ENCODE measurements around the gene PLXDC2.
A peak's percentile ranks its signal among the peaks of the same experiment; 100 is the strongest.
"Not testable (repeated sequence)": the region's sequence is repeated elsewhere in the genome, so short reads cannot be mapped to it uniquely, and the experiment has no call there.

Gene PLXDC2

DNA sequence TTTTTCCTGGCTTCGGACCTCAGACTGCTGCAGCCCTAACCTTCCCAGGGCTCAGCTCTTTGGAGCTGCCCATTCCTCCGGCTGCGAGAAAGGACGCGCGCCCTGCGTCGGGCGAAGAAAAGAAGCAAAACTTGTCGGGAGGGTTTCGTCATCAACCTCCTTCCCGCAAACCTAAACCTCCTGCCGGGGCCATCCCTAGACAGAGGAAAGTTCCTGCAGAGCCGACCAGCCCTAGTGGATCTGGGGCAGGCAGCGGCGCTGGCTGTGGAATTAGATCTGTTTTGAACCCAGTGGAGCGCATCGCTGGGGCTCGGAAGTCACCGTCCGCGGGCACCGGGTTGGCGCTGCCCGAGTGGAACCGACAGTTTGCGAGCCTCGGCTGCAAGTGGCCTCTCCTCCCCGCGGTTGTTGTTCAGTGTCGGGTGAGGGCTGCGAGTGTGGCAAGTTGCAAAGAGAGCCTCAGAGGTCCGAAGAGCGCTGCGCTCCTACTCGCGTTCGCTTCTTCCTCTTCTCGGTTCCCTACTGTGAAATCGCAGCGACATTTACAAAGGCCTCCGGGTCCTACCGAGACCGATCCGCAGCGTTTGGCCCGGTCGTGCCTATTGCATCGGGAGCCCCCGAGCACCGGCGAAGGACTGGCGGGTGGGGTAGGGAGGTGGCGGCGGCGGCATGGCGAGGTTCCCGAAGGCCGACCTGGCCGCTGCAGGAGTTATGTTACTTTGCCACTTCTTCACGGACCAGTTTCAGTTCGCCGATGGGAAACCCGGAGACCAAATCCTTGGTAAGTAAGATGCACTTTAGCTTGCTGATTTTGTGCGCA lies at the start of gene PLXDC2:
PLXDC2 (plus strand) TSS at position 22 of the 820 bp plus-strand sequence.
- peak in 1 of 2 experiments; percentile 3 for DNase-seq (ENCODE audit: low read depth in 2 of 2)

DNA sequence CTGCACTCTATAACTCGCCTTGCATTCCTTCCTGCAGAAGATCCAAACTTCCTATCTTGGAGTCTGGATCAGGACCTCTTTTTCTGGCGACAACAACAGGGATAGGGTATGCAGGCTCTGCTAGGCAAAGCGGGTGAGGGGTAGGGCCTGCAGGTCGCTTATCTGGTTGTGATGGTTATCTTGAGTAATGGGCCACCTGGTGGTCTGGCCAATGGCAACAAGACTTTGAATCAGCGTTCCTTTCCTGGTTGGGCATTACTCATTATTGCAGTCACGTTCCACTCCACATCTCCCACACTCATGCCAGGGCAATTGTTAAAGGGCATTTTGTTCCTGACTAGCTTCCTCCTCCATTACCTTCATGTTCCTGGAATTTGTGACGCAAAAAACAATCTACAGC lies 48.4 kb upstream of the PLXDC2 start:
- no peak for DNase-seq (ENCODE audit: low read depth in 2 of 2)

DNA sequence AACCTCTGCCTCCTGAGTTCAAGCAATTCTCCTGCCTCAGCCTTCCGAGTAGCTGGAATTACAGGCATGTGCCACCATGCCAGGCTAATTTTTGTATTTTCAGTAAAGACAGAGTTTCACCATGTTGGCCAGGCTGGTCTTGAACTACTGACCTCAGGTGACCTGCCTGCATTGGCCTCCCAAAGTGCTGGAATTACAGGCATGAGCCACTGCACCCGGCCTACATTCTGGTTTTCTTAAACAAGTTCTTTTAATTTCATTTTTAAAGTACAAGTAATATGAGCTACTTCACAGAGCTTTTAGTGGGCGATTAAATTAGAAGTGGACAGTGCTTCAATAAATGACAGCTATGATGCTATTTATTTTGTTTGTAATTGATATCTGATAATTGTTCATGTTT lies 46.4 kb upstream of the PLXDC2 start:
- not testable (repeated sequence) for DNase-seq (ENCODE audit: low read depth in 2 of 2)

DNA sequence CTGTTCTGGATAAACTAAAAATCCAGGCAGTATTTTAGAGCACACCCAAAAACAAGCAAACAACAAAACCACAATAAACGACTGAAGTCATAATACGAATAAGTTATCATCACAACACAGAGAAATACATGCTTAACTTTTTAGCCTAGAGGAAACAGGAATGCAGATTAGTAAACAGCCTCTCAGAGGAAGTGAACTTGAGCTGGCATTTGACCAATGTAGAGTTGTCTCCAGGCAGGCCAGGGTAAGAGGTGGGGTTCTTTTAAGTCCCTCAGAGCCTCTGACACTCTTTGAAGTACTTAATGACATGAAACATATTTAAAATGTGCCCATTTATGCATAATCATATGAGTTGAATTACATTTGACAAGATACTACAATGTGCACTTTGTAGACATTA lies 43.3 kb upstream of the PLXDC2 start:
- no peak for DNase-seq (ENCODE audit: low read depth in 2 of 2)

DNA sequence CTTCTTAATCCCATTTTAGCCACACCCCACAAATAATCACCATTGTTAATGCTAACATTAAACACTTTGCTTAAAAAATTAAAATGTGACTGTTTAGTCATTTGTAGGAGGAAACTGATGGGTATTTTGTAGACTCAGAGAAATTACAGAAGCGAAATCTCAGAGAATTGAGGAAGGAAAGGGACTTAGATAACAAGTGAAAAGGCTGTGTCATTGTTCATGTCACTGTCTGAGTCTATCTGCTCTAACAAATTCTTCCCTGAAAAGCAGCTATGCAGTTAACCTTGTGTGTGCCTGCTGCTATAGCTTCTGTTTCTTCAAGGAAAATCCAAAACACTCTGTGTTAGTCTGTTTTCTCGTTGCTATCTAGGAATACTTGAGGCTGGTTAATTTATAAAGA lies 40.9 kb upstream of the PLXDC2 start:
- no peak for DNase-seq (ENCODE audit: low read depth in 2 of 2)

DNA sequence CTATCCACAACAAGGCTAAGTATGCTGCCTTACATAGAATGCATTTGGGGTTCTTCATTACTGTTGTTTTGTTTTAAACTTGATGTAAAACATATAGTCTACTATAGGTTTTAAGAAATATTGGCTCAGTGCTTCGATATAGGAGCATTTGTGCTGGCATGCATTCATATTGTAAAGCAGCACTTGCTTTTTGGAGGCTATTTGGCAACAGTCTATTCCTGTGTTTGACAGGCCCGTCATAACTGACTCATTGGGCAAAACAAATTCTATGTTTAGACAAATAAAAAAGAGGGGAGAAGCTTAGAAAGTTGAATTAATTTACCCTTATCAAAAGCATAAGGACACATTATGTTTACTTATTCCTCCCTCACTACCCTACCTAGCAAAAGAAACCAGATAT lies 38.4 kb upstream of the PLXDC2 start:
- no peak for DNase-seq (ENCODE audit: low read depth in 2 of 2)

DNA sequence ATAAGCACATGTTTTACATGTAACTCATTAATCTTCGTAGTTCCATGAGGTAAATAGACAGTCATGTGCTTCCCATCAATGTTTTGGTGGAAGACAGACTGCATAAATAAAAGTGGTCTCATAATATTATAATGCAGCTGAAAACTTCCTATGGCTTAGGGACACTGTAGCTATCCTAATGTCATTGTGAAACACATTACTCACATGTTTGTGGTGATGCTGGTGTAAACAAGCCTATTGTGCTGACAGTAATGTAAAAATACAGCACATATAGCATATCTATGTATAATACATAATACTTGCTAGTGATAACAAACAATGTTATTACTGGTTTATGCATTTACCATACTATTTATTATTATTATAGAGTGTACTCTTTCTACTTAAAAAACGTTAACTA lies 37.2 kb upstream of the PLXDC2 start:
- DNase-seq (ENCODE audit: low read depth in 2 of 2): no peak

DNA sequence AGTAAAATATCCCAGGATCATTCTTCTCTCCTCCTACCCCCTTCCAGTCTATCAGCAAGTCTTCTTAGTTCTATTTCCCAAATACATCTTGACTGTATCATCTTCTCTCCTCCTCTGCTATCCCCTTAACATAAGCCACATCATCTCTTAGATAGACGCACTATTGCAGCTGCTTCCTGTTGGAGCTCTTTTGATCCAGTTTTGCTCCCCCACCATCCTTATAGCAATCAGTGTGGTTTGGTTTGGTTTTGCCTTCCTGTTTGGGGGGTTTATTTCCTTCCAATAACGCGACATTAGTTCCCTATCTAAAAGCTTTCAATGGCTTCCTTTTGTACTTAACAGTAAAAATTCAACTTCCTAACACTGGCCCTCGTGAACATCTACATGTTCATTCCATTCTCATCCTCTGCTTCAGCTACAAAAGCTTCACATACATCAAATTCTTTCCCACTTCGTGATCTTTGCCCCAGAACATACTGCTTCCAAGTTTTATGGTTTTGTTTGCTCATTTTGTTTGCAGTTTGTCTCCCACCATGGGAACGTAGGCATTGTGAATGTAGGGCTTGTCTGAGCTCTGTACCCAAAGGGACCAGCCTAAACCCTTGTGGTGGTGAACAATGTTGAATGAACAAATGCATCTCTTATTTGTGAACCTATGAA lies 33.7 kb upstream of the PLXDC2 start:
- DNase-seq (ENCODE audit: low read depth in 2 of 2): no peak

DNA sequence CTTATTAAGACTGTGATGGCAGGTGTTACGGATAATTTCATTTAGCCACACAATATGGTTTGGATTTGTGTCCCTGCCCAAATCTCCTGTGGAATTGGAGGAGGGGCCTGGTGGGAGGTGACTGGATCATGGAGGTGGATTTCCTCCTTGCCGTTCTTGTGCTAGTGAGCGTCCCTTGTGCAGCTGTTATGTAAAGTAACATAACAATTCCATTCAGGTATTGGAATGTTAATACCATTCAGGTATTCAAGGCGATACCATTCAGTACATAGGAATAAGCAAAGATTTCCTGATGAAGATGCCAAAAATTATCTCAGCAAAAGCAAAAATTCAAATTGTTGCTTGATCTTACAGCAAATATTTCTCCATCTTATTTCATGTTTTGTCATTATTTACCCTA lies 32.5 kb upstream of the PLXDC2 start:
- DNase-seq (ENCODE audit: low read depth in 2 of 2): no peak

DNA sequence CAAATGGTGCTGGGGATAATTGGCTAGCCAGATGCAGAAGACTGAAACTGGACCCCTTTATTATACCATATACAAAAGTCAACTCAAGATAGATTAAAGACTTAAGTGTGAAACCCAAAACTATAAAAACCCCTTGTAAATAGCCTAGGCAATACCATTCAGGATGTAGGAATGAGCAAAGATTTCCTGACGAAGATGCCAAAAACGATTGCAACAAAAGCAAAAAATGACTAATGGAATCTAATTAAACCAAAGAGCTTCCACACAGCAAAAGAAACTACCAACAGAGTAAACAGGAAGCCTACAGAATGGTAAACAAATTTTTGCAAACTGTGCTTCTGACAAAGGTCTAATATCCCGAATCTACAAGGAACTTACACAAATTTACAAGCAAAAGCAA lies 30.9 kb upstream of the PLXDC2 start:
- DNase-seq (ENCODE audit: low read depth in 2 of 2): no peak

DNA sequence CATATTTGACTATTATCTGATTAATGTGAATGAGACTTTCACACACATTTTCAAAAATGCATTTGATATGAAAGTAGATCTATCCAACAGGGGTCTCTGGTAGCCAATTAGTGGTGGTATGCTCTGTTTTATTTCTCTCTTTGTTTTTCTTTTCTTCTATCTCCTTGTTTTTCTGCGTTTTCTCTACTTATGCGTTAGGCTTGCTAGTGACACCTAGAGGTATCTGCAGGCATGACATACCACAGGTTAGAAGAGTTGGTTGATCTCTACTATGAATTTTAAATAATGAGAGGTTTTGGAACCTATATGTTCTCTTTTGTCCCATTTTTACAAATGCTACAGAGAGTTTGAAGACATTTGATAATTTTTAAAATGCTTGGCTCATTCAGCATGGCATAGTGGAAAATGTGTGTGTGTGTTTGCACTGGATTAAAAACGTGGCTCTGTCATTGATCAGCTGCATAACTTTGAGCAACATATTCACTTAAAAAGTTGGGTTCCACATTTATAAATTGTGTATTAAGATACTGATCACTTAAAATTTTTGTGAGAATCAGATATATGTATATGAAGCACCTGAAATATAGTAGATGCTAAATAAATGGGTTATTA lies 28.1 kb upstream of the PLXDC2 start:
- peak; percentile 11 to 14 for DNase-seq (ENCODE audit: low read depth in 2 of 2)

DNA sequence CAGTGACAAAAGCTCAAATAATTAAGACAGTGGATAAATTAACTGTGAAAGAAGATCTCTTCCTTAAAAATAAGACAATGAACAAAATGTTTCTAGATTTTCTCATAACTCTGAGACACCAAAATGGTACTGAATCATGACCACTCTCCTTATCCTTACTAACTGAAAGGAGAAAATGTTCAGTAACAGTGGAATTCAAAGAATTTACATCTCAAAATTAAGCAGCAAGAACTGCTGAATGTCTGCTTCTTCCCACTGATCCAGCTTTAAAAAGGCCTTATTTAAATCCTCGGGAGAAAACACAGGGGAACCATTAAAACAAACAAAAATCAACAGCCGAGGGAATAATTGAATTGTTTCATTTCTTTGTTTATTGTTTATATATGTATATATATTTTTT lies 27.3 kb upstream of the PLXDC2 start:
- DNase-seq (ENCODE audit: low read depth in 2 of 2): no peak

DNA sequence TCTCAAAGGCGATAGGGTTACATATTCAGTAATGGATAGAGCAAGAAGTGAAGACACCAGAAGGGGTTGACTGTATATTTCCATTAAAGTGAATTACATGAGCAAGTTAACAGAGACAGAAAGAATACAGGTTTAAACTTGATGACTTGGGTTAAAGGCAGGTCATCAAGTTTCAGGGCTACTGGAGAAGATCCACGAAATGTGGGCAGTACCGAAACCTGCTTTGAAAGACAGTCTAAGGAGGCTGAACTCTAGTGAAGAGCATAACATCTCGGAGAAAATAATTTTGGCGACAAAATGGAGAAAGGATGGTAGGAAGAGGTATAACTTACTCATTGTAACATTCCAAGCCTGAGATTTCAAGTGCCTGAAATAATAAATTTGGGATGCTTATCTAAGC lies 26.6 kb upstream of the PLXDC2 start:
- no peak for DNase-seq (ENCODE audit: low read depth in 2 of 2)

DNA sequence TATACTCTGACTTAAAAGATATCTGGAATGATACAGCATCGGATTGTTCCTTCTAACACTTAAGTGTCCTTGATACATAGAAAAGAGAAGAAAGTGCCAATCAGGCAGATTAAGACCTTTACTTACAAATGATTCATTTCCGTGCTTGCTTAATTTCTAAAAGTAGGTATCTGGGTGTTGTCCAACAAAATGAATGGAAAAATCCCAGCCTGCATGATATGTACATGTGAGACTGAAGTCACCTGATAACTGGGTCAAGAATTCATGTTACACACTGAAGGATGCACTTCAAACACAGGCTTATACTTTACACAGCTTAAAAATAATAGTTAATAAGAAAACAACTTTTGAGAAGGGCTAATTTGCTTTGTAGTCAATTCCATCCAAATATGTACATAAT lies 25.2 kb upstream of the PLXDC2 start:
- no peak for DNase-seq (ENCODE audit: low read depth in 2 of 2)

DNA sequence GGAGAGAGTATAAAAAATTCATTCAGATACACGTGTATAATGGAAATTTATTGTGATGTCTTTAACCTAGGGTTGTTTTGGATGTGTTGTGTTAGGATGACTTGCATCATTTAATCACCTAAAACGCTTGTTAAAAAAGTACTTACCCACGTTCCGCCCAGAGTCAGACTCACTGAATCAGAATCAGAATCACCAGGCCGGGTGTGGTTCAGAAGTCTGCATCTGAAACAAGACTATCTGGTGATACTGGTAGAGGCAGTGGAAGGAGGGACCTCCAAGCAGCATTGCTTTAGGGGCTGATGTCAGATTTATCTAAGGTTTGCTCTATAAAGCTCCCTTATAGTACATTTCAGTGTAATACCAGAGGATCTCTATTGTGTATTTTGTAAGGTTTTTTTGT lies 20.5 kb upstream of the PLXDC2 start:
- no peak for DNase-seq (ENCODE audit: low read depth in 2 of 2)

DNA sequence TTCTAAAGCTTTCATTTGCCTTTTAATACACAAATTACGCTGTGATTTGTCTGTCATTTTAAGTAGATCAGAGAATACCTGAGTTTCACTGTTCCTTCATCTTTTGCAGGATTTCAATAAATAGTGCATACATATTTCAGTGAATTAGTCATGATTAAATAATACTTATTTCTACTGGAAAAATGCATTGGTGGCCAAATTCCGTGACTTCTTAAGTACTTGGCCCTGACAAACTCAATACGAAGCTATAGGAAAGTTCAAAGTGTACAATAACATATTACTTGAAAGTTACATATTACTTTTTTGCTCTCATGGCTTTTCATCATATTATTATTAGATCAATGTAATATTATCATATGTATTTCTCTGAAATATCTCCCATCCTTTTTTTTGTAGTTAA lies 16.1 kb upstream of the PLXDC2 start:
- DNase-seq (ENCODE audit: low read depth in 2 of 2): no peak

DNA sequence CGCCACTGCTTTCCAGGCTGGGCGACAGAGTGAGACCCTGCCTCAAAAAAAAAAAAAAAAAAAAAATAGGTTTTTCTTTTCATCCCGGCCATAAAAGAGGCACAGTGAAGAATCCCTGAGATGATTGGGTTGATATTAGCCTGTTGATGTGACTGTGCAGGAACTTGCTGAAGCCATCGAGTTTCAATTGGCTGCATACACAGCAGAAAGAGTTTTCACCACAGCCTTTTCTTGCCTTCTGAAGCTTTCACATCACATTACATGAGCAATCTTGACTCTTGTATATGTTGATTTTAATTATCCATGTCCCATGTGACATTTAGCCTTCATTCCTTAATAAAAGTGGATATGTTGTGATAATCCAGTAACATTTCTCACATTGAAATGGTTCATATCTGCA lies 14.9 kb upstream of the PLXDC2 start:
- DNase-seq (ENCODE audit: low read depth in 2 of 2): no peak

DNA sequence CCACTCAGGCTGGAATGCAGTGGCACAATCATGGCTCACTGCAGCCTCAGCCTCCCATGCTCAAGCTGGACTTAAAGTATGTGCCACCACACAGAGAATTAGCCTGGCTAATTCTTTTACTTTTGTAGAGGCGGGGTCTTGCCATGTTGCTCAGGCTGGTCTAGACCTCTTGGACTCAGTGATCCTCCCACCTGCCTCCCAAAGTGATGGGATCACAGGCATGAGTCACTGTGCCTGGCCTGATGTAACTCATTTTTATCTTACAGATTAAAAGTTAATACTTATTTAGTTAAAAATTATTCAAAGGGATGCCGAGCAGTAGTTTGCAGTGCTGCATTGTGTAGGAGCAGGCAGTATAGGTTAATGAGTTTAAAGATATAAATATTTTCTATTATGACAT lies 12.6 kb upstream of the PLXDC2 start:
- no peak for DNase-seq (ENCODE audit: low read depth in 2 of 2)

DNA sequence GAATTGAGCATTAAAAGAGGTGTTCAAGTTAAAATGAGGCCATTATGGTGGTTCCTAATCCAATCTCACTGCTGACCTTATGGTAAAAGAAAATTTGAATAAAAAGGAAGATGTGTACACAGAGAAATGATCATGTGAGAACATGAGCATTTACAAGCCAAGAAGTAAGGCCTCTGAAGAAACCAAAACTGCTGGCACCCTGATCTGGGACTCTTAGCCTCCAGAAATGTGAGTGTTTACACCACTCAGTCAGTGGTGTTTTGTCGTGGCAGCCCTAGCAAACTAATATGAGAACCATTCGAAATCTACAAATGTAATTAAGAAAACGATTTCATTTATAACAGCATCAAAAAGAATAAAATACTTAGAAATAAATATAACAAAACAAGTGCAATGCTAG lies 6.8 kb upstream of the PLXDC2 start:
- no peak for DNase-seq (ENCODE audit: low read depth in 2 of 2)

DNA sequence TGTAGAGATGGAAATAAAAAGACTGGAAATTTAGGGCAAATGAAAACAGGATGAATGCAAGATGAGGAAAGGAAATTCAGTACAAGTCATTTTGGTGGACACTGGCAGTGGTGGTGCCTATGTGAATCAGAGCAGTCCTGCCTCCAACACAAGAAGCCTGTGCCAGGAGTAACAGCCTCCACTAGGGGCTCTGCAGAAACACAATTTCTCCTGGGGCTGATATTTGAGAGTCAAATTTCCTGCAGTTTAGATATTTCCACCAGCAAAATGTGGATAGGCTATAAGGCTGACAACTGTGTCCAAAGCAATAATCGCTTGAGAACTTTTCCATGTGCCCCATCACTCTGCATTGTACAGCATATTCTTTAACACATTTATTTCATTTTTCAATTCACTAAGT lies 4.7 kb upstream of the PLXDC2 start:
- DNase-seq (ENCODE audit: low read depth in 2 of 2): no peak

DNA sequence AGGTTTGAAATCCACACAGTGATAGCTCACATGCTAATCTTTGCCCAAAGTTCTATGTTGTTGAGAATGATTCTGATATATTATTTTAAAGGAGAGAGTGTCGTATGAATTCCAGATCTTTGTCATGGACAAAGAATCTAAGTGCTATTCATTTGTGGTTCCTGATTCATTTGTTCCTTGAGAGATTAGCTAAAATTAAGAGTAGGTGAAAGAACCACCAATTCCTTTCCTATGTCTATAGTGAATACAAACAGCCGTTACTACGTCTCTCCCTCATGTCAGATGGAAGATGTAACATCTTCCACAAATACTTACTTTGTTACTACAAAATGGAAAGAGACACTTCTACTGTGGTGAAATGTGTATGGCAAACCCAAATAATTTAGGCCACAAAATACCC lies 3.3 kb upstream of the PLXDC2 start:
- DNase-seq (ENCODE audit: low read depth in 2 of 2): no peak

DNA sequence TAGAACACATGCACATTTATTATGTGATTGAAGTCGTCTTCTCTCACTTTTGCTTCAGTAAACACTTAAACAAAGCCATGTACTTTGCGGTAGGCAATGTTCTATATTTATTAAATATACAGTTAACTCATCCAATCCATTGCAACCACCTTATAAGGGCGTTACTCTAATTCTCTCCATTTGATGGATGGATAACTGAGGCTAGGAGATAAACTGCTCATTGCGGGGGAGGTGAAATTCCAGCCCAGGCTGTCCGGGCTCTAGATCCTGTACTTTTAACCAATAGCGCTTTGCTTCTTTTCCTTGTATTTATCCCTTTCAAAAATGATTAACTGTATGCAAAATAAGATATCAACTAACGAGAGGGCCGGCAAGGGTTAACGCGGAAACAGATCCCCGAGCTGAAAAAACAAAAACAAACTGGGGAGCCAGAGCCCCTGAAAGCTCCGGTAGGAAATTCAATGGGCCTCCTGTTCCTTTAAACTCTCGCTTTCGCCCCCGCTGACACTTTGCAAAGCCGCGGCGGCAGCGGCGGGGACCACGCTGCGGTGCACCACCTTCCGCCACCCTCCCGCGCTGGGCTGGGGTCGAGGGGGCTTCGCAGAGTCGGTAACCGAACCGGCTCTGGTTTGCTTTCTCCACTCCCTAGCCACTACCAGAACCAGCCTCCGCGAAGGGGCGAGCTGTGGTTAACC lies 1.0 kb upstream of the PLXDC2 start:
- DNase-seq (ENCODE audit: low read depth in 2 of 2): no peak

All from fibroblast of skin of left quadriceps (primary cell).